AG04450 (cell line): ENCODE results near the gene P2RY4. TPM values are rescaled to one million over a fixed set of nuclear protein-coding genes. Genes with fewer than 3 reads are reported as not detected.
"Not testable (repeated sequence)": the region's sequence is repeated elsewhere in the genome, so short reads cannot be mapped to it uniquely, and the experiment has no call there.

ENCODE experiments used
- CTCF ChIA-PET: fragments of 300-600, 350-600 bp; formaldehyde crosslinking; extraction: SDS; loops from one replicate; lab custom pipeline; 2022; ENCODE audit warnings: antibody characterized with exemption, inconsistent platforms; lab: Charles Lee
- POLR2A ChIA-PET: fragments of 350-600 bp; formaldehyde crosslinking; extraction: SDS; loops from one replicate; lab custom pipeline; 2021; ENCODE audit warnings: antibody characterized with exemption, inconsistent platforms; lab: Yijun Ruan, JAX
- DNase-seq: peaks from one replicate; pipeline ENCODE4 v3.0.0-alpha.2; 2011; ENCODE audit warnings: low read depth, low spot score
- H3K27ac ChIP-seq: one replicate; pipeline ENCODE4 v1.5.1; 2012; ENCODE audit warnings: low read depth, low read length, control low read depth
- H3K27me3 ChIP-seq: one replicate; pipeline ENCODE4 v1.6.0; 2012; ENCODE audit warnings: low read length; ENCODE audit not compliant: control insufficient read depth, insufficient read depth
- H3K4me3 ChIP-seq: 2 replicates; pipeline ENCODE4 v1.5.1; 2011; ENCODE audit warnings: mild to moderate bottlenecking, low read depth, low read length, control low read depth
- H3K9me3 ChIP-seq: 2 replicates; pipeline ENCODE4 v1.5.1; 2012; ENCODE audit warnings: low read length; ENCODE audit not compliant: control insufficient read depth, insufficient read depth
- CTCF ChIP-seq: IDR thresholded peaks from 2 replicates; pipeline ENCODE4 v1.5.1; 2011; ENCODE audit warnings: low read depth, low read length, control low read depth, inconsistent platforms
- polyA plus RNA-seq: library from polyadenylated mRNA; depleted of rRNA; stranded (reverse); fragments of >200 nt; gene quantifications from 2 replicates; pipeline ENCODE4 v1.2.3, GENCODE V29; 2011; rRNA removed
- small RNA-seq: library from RNA; depleted of rRNA; stranded (forward); fragments of <200 nt; gene quantifications from one replicate; pipeline ENCODE3, GENCODE V24; 2012; ENCODE audit warnings: low read depth; ENCODE audit not compliant: insufficient read length

Gene P2RY4
- polyA plus RNA-seq, 1 experiment, result 0.09 TPM

GRCh38 chrX:70226687-70227086 lies 33.3 kb downstream of the P2RY4 start:
- no peak for DNase-seq
- TF ChIP-seq CTCF, result no peak
- no peak overlapping the region for H3K4me3 ChIP-seq
- no peaks in the 10 kb centered on the region for H3K27me3 ChIP-seq
- H3K9me3 ChIP-seq, result no peaks in the 10 kb centered on the region
- ChIA-PET POLR2A (no interaction called here), CTCF (no interaction called here)
- H3K27ac ChIP-seq, result no peak overlapping the region

GRCh38 chrX:70226048-70226447 lies 34.0 kb downstream of the P2RY4 start:
- TF ChIP-seq CTCF, result no peak
- Histone ChIP-seq H3K9me3 (no peaks in the 10 kb centered on the region), H3K27ac (no peak overlapping the region), H3K4me3 (no peak overlapping the region), H3K27me3 (no peaks in the 10 kb centered on the region)
- POLR2A ChIA-PET, result no interaction called here
- no peak for DNase-seq
- CTCF ChIA-PET, result no interaction called here

- ChIA-PET CTCF (interaction anchor here (0.6 kb wide), 1 partner anchor 10 kb away, joined by 3 read pairs; no protein-coding TSS in a partner anchor), POLR2A (no interaction called here)
- Histone ChIP-seq H3K27me3 (no peaks in the 10 kb centered on the region), H3K27ac (no peak overlapping the region), H3K4me3 (no peak overlapping the region), H3K9me3 (no peaks in the 10 kb centered on the region)
- no peak for DNase-seq
- TF ChIP-seq CTCF, result no peak
Observed at GRCh38 chrX:70219938-70220764, 39.9 kb downstream of the P2RY4 start.

GRCh38 chrX:70209570-70209969 lies 50.4 kb downstream of the P2RY4 start:
- H3K27me3 ChIP-seq, POLR2A ChIA-PET, H3K27ac ChIP-seq, DNase-seq, H3K4me3 ChIP-seq, H3K9me3 ChIP-seq: not testable (repeated sequence)
- CTCF ChIA-PET, result interaction anchor here (0.6 kb wide), 1 partner anchor 11 kb away, joined by 3 read pairs; no protein-coding TSS in a partner anchor

GRCh38 chrX:70208479-70208878 lies 51.5 kb downstream of the P2RY4 start:
- DNase-seq, result no peak
- no peak for TF ChIP-seq CTCF
- Histone ChIP-seq H3K9me3 (no peaks in the 10 kb centered on the region), H3K27ac (no peak overlapping the region), H3K4me3 (no peak overlapping the region), H3K27me3 (no peaks in the 10 kb centered on the region)
- ChIA-PET CTCF (no interaction called here), POLR2A (no interaction called here)

Small RNAs within 50 kb of the gene (small RNA-seq; reads per million reads assigned to genes)
- gene RNA5SP507, result not detected

Other genes with a start within 250 kb of the P2RY4 start
- gene AWAT2, start 210.3 kb downstream of the P2RY4 start, polyA plus RNA-seq, result not detected in 2 replicates
- not detected in 2 replicates for gene OTUD6A, start 197.7 kb downstream of the P2RY4 start, polyA plus RNA-seq
- gene IGBP1, start 126.8 kb downstream of the P2RY4 start, polyA plus RNA-seq, result 96.1 and 118 TPM in 2 replicates
- gene DGAT2L6, start 82.7 kb downstream of the P2RY4 start, polyA plus RNA-seq, result not detected in 2 replicates
- not detected in 2 replicates for gene AWAT1, start 25.5 kb downstream of the P2RY4 start, polyA plus RNA-seq
- not detected in 2 replicates for gene ARR3, start 8.1 kb upstream of the P2RY4 start, polyA plus RNA-seq
- gene RAB41, start 22.0 kb upstream of the P2RY4 start, polyA plus RNA-seq, result not detected in 2 replicates
- gene PDZD11, start 29.7 kb upstream of the P2RY4 start, polyA plus RNA-seq, result 139 and 141 TPM in 2 replicates
- 6.4 and 8.8 TPM in 2 replicates for gene KIF4A, start 29.9 kb upstream of the P2RY4 start, polyA plus RNA-seq
- not detected in 2 replicates for gene GDPD2, start 163.1 kb upstream of the P2RY4 start, polyA plus RNA-seq
- gene DLG3, start 184.6 kb upstream of the P2RY4 start, polyA plus RNA-seq, result 28.3 and 29.2 TPM in 2 replicates